Fibroblast of the aortic adventitia (primary cell): ENCODE measurements around the gene TMPRSS2. TPM values are rescaled to one million over a fixed set of nuclear protein-coding genes. Genes with fewer than 3 reads are reported as not detected.

Experiments used
- DNase-seq: peaks from one replicate; pipeline ENCODE4 v3.0.0-alpha.2; 2010; ENCODE audit warnings: low read depth
- H3K4me3 ChIP-seq: 2 replicates; pipeline ENCODE4 v1.5.1; 2011; ENCODE audit warnings: low read depth, mild to moderate bottlenecking, control low read depth, low read length, moderate library complexity
- total RNA-seq: library from RNA; depleted of rRNA; stranded (reverse); fragments of >200 nt; gene quantifications from 2 replicates; pipeline ENCODE4 v1.2.3, GENCODE V29; 2012; ENCODE audit warnings: low replicate concordance
- TF ChIP-seq, protein P1 (sequence below): IDR thresholded peaks from 2 replicates; pipeline ENCODE4 v1.5.1; 2011; ENCODE audit warnings: mild to moderate bottlenecking, low read length, control low read depth, inconsistent platforms; ENCODE audit not compliant: insufficient read depth

The TMPRSS2 gene
- total RNA-seq, 1 donor = not detected

DNA sequence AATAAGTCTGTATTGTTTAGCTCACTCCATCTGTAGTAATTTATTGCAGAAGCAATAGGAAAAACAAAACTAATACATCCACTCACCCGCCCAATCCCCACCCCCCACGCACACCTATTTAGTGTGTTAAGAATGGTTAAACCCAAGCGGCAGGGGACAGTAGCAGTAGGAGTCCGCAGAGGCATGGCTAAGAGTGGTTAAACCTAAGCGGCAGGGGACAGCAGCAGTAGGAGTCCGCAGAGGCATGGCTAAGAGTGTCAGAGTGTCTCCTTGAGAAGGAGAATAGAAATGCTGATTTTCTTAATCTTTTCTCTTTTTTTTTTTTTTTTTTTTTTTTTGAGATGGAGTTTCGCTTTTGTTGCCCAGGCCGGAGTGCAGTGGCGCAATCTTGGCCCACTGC lies 34.8 kb upstream of the TMPRSS2 start:
- no peak overlapping the region for H3K4me3 ChIP-seq
- TF ChIP-seq, protein P1, sequence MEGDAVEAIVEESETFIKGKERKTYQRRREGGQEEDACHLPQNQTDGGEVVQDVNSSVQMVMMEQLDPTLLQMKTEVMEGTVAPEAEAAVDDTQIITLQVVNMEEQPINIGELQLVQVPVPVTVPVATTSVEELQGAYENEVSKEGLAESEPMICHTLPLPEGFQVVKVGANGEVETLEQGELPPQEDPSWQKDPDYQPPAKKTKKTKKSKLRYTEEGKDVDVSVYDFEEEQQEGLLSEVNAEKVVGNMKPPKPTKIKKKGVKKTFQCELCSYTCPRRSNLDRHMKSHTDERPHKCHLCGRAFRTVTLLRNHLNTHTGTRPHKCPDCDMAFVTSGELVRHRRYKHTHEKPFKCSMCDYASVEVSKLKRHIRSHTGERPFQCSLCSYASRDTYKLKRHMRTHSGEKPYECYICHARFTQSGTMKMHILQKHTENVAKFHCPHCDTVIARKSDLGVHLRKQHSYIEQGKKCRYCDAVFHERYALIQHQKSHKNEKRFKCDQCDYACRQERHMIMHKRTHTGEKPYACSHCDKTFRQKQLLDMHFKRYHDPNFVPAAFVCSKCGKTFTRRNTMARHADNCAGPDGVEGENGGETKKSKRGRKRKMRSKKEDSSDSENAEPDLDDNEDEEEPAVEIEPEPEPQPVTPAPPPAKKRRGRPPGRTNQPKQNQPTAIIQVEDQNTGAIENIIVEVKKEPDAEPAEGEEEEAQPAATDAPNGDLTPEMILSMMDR = no peak
- no peak for DNase-seq

DNA sequence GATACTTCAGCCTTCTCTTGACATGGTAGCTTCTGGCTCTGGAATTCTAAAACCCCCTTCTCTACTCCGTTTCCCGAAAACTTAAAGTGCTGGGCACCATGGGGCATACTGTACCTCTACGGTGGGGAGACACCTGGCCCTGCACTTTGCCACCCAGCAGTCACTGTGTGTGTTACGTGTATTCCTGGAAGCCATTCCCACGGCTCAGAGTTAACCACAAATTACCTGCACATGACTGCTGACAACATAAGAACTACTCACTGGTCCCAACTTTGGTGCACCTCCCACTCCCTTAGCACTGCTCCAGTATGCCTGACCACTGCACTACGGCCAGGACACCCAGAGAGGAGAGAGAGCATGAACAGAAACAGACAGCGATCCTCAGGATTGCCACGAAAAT lies 29.4 kb upstream of the TMPRSS2 start:
- H3K4me3 ChIP-seq = no peak overlapping the region
- DNase-seq = no peak
- TF ChIP-seq, protein P1 = no peak

DNA sequence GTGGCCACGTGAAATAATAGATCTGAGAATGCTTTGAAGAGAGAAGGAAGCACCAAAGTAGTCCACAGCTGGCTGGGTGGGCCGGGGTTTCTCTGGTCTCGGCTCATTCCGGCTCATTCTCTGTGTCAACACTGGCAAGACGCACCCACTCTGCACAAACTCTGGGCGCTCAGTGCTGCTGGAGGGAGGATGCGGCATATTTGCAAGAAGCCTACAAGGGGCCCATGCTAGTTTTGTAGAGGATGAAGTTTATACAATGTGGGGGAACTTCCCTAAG lies 28.8 kb upstream of the TMPRSS2 start:
- H3K4me3 ChIP-seq = no peak overlapping the region
- DNase-seq = no peak
- TF ChIP-seq, protein P1 = no peak

DNA sequence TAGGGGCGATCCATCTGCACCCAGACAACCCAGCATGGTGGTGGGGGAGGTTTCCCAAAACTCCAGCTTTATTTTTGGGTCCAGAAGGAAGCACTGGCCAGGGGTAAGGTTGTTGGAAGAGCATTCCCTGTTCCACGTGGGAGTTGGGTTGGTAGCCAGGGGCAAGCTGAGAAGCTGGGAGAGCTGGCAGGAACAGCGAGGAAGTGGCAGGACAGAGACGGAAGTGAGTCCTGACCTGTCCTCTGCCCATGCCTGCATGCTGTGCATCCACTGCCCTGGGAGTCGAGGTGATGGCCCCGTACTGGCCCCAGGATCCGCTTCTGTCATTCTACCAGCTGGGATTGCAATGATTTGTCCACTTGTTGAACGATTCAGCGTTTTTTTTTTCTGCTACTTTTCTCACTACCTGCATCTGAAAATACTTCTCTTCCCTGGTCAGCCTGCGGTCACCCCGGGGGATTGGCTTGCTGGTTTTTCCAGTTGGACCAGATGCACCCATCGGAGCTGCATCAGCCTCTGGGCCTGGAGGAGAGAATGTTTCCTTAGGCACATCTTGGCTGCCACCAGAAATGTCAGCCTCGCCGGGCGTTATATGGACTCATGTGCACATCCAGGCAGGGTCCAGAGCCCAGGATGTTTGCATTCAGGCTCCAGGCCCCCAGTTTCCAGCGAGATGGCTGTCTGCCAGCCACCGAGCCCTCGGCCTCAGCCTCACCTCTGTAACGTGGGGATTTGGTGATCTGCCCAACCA lies 28.3 kb upstream of the TMPRSS2 start:
- TF ChIP-seq, protein P1 = no peak
- no peak for DNase-seq

DNA sequence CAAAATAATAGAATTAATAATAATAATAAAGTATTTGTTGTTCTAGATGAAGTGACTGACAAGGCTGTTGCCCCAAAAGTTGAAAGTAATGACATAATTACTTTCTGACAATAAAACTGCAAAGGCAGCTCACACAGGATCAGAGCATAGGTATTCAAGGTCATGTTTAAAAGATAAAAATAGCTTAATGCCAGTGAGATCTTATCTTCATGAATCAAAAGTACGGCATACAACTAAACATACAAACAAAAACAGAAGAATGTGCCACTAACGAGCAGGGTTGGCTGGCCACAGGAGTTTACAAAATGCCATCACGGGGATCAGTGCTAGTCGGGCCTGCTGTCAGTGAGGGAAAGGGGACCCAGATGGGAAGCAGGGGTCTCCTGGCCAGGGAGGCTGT lies 22.4 kb upstream of the TMPRSS2 start:
- no peak overlapping the region for H3K4me3 ChIP-seq
- TF ChIP-seq, protein P1 = no peak
- no peak for DNase-seq

More for the DNA sequence above, 28.3 kb upstream of the TMPRSS2 start:
- no peak overlapping the region for H3K4me3 ChIP-seq

DNA sequence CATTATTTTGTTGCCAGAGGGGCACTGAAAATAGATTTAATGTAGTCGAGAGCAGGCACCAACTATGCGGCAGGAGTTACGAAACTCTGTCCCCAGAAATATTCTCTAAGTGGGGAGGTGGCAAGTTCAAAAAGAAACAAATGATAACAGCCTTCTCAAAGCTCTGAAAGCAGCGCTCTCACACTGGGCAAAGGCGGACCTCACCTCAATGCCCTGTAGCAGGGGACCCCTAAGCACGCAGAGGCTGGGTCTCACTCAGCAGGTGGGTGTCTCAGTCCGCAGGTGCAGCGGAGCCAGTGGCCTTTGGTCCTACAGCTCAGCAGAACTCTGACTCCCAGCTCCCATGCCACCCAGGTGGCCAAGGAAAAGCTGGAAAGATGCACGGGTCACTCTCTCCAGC lies 21.8 kb upstream of the TMPRSS2 start:
- no peak for DNase-seq
- TF ChIP-seq, protein P1 = no peak
- H3K4me3 ChIP-seq = no peak overlapping the region
